Right atrium auricular region (tissue), 2 donors: ENCODE measurements around the gene ADARB1. TPM values are rescaled to one million over a fixed set of nuclear protein-coding genes. Genes with fewer than 3 reads are reported as not detected.

Experiments
- DNase-seq: peaks from one replicate; pipeline ENCODE4 v3.0.0-alpha.2; 2019; ENCODE audit warnings: low spot score
- H3K27ac ChIP-seq, 2 donors: fragments of 200-600 bp; sonication (generic); 1 replicate in 1 of 2; 2 replicates in 1 of 2; pipeline ENCODE4 v1.5.1; 2016 to 2019
- H3K27me3 ChIP-seq, 2 donors: fragments of 200-600 bp; sonication (generic); one replicate each; pipeline versions ENCODE4 v1.5.1 to v1.6.0; 2017 to 2019
- H3K36me3 ChIP-seq: fragments of 200-600 bp; sonication (generic); one replicate; pipeline ENCODE4 v1.5.1; 2016
- H3K4me1 ChIP-seq, 2 donors: fragments of 200-600 bp; sonication (generic); one replicate each; pipeline versions ENCODE4 v1.5.1 to v1.6.0; 2017 to 2019
- H3K4me3 ChIP-seq, 2 donors: fragments of 200-600 bp; sonication (generic); 1 replicate in 1 of 2; 2 replicates in 1 of 2; pipeline ENCODE4 v1.5.1; 2017 to 2019; ENCODE audit warnings: mild to moderate bottlenecking in 1 of 2, moderate library complexity in 1 of 2
- H3K9me3 ChIP-seq, 2 donors: fragments of 200-600 bp; sonication (generic); one replicate each; pipeline ENCODE4 v1.5.1; 2019
- CTCF ChIP-seq, 2 donors: fragments of 200-600 bp; sonication (generic); IDR thresholded peaks; one replicate each; pipeline ENCODE4 v1.5.1; 2019; ENCODE audit warnings: antibody characterized with exemption in 2 of 2
- total RNA-seq, 2 donors: library from RNA; depleted of rRNA; stranded (reverse); fragments of >200 nt; gene quantifications; one replicate each; pipeline ENCODE4 v1.1.0, GENCODE V29; 2016

ADARB1 gene
- total RNA-seq, 2 donors from 2014 or later = 7.5 to 10.5 TPM

GRCh38 chr21:45060089-45060488 lies 14.3 kb upstream of the ADARB1 start:
- no peak for TF ChIP-seq CTCF (IDR thresholded peaks at IDR 0.05)
- Histone ChIP-seq H3K36me3 (no peaks in the 10 kb centered on the region), H3K4me1 (peaks cover 0 to 14% of the 10 kb centered on the region in 2 donors), H3K27ac (no peak overlapping the region), H3K4me3 (no peak overlapping the region), H3K9me3 (no peaks in the 10 kb centered on the region), H3K27me3 (no peaks in the 10 kb centered on the region)
- DNase-seq = no peak

GRCh38 chr21:45060675-45061311 lies 13.6 kb upstream of the ADARB1 start:
- Histone ChIP-seq H3K4me1 (peaks cover 0 to 14% of the 10 kb centered on the region in 2 donors), H3K27me3 (no peaks in the 10 kb centered on the region), H3K4me3 (no peak overlapping the region), H3K27ac (no peak overlapping the region), H3K36me3 (no peaks in the 10 kb centered on the region), H3K9me3 (no peaks in the 10 kb centered on the region)
- no peak for TF ChIP-seq CTCF (IDR thresholded peaks at IDR 0.05)
- DNase-seq = no peak

- Histone ChIP-seq H3K27me3 (no peaks in the 10 kb centered on the region), H3K4me3 (no peak overlapping the region), H3K9me3 (no peaks in the 10 kb centered on the region), H3K4me1 (peaks cover 0 to 14% of the 10 kb centered on the region in 2 donors), H3K27ac (no peak overlapping the region), H3K36me3 (no peaks in the 10 kb centered on the region)
- no peak for DNase-seq
- TF ChIP-seq CTCF (IDR thresholded peaks at IDR 0.05) = no peak
Measured at GRCh38 chr21:45064091-45064490, 10.3 kb upstream of the ADARB1 start.

GRCh38 chr21:45064618-45065399 lies 9.6 kb upstream of the ADARB1 start:
- Histone ChIP-seq H3K36me3 (no peaks in the 10 kb centered on the region), H3K27me3 (no peaks in the 10 kb centered on the region), H3K4me3 (no peak overlapping the region), H3K9me3 (no peaks in the 10 kb centered on the region), H3K4me1 (peaks cover 0 to 14% of the 10 kb centered on the region in 2 donors), H3K27ac (no peak overlapping the region)
- no peak for TF ChIP-seq CTCF (IDR thresholded peaks at IDR 0.05)
- DNase-seq = no peak

- H3K27me3 ChIP-seq = no peaks in the 10 kb centered on the region
- DNase-seq = no peak
- H3K4me1 ChIP-seq = peaks cover 0 to 10% of the 10 kb centered on the region in 2 donors
- no peak overlapping the region for H3K27ac ChIP-seq
- no peaks in the 10 kb centered on the region for H3K9me3 ChIP-seq
- no peak overlapping the region for H3K4me3 ChIP-seq
- no peaks in the 10 kb centered on the region for H3K36me3 ChIP-seq
- no peak for TF ChIP-seq CTCF (IDR thresholded peaks at IDR 0.05)
Measured at GRCh38 chr21:45067462-45068285, 6.7 kb upstream of the ADARB1 start.
